H1 (cell line): Measurements from ENCODE around the gene TSPAN32. TPM values are rescaled to one million over a fixed set of nuclear protein-coding genes. Genes with fewer than 3 reads are reported as not detected.

Experiments used
- CTCF ChIA-PET: fragments of 300-600 bp; sonication (Branson Sonifier 250); formaldehyde crosslinking; loops from one replicate; lab custom pipeline; 2021; ENCODE audit not compliant: partially characterized antibody; lab: Charles Lee
- POLR2A ChIA-PET: fragments of 300-600 bp; sonication (Branson Sonifier 250); formaldehyde crosslinking; loops from one replicate; lab custom pipeline; 2021; ENCODE audit warnings: inconsistent platforms; ENCODE audit not compliant: partially characterized antibody; lab: Charles Lee
- DNase-seq, 2 experiments: peaks; one replicate each; pipeline versions ENCODE4 v3.0.0 to v3.0.0-alpha.2; 2010 to 2022; ENCODE audit warnings: low spot score in 2 of 2, low read depth in 1 of 2, mixed read lengths in 1 of 2
- FAIRE-seq: peaks from 2 replicates; lab custom pipeline; 2011; peaks lifted over from hg19 to GRCh38; lab: Jason Lieb, UNC
- H2AFZ ChIP-seq: 2 replicates; pipeline ENCODE4 v1.8.1; 2012; ENCODE audit warnings: low read length, inconsistent platforms
- H2AK5ac ChIP-seq: 2 replicates; pipeline ENCODE4 v1.6.1; 2013; ENCODE audit warnings: low read depth, low read length
- H2BK120ac ChIP-seq: replicated peaks from 2 replicates; pipeline ENCODE3; 2013; ENCODE audit warnings: low read depth, low read length, inconsistent platforms
- H2BK12ac ChIP-seq: 2 replicates; pipeline ENCODE4 v1.6.1; 2013; ENCODE audit warnings: low read depth, low read length
- H2BK15ac ChIP-seq: 2 replicates; pipeline ENCODE4 v1.6.1; 2013; ENCODE audit warnings: low read length
- H2BK20ac ChIP-seq: 2 replicates; pipeline ENCODE4 v1.6.1; 2013; ENCODE audit warnings: low read length
- H2BK5ac ChIP-seq: 2 replicates; pipeline ENCODE4 v1.6.1; 2013; ENCODE audit warnings: low read depth, low read length
- H3K14ac ChIP-seq: 2 replicates; pipeline ENCODE4 v1.6.1; 2013; ENCODE audit warnings: inconsistent platforms; ENCODE audit not compliant: insufficient read length
- H3K18ac ChIP-seq: 2 replicates; pipeline ENCODE4 v1.6.1; 2013; ENCODE audit warnings: low read length; ENCODE audit errors: extremely low read depth
- H3K23ac ChIP-seq: 2 replicates; pipeline ENCODE4 v1.6.1; 2013; ENCODE audit warnings: inconsistent platforms; ENCODE audit not compliant: insufficient read length
- H3K23me2 ChIP-seq: 2 replicates; pipeline ENCODE4 v1.6.1; 2013; ENCODE audit warnings: low read depth, low read length
- H3K27ac ChIP-seq: 2 replicates; pipeline ENCODE4 v1.6.1; 2011; ENCODE audit warnings: low read depth, low read length, inconsistent platforms
- H3K27me3 ChIP-seq, 4 experiments: replicated peaks in 1 of 4; 1 replicate in 1 of 4; 2 replicates in 3 of 4; pipeline versions ENCODE4 v1.6.1 to v1.8.1; 2011 to 2013; ENCODE audit warnings: low read length in 3 of 4, mild to moderate bottlenecking in 3 of 4, inconsistent platforms in 2 of 4, mixed read lengths in 2 of 4, moderate library complexity in 1 of 4; ENCODE audit not compliant: control insufficient read depth in 3 of 4, insufficient read depth in 3 of 4; ENCODE audit errors: extremely low read depth in 1 of 4
- H3K36me3 ChIP-seq, 4 experiments: 2 replicates each; pipeline versions ENCODE4 v1.6.1 to v1.8.1; 2011 to 2013; ENCODE audit warnings: mild to moderate bottlenecking in 4 of 4, low read length in 3 of 4, moderate library complexity in 2 of 4, control low read depth in 1 of 4, inconsistent platforms in 1 of 4; ENCODE audit not compliant: insufficient read depth in 4 of 4, control insufficient read depth in 2 of 4
- H3K4ac ChIP-seq: replicated peaks from 2 replicates; pipeline ENCODE3; 2013; ENCODE audit warnings: low read length, low read depth, mixed read lengths, inconsistent platforms; ENCODE audit not compliant: insufficient read length
- H3K4me1 ChIP-seq, 4 experiments: replicated peaks in 1 of 4; 1 replicate in 1 of 4; 2 replicates in 3 of 4; pipeline versions ENCODE4 v1.6.1 to v1.8.1; 2011 to 2013; ENCODE audit warnings: low read length in 3 of 4, inconsistent platforms in 2 of 4, mixed read lengths in 1 of 4; ENCODE audit not compliant: insufficient read depth in 4 of 4, control insufficient read depth in 3 of 4
- H3K4me2 ChIP-seq, 2 experiments: 2 replicates each; pipeline versions ENCODE4 v1.6.1 to v1.8.1; 2011 to 2013; ENCODE audit warnings: low read depth in 2 of 2, low read length in 2 of 2, control low read depth in 1 of 2, inconsistent platforms in 1 of 2, mild to moderate bottlenecking in 1 of 2; ENCODE audit not compliant: insufficient read depth in 1 of 2
- H3K4me3 ChIP-seq, 4 experiments: fragments of 200-600, 300-600 bp in 1 of 4; sonication (generic), shearing (Covaris generic), sonication (Bioruptor Twin) in 1 of 4; 2 replicates each; pipeline versions ENCODE4 v1.5.1 to v1.8.1; 2011 to 2016; ENCODE audit warnings: low read length in 4 of 4, low read depth in 3 of 4, control low read depth in 2 of 4, inconsistent platforms in 2 of 4, mild to moderate bottlenecking in 2 of 4, mixed read lengths in 1 of 4, moderate library complexity in 1 of 4; ENCODE audit not compliant: insufficient read depth in 2 of 4; ENCODE audit errors: extremely low read depth in 1 of 4
- H3K56ac ChIP-seq: replicated peaks from 2 replicates; pipeline ENCODE3; 2013; ENCODE audit warnings: low read depth, mild to moderate bottlenecking, mixed read lengths, low read length, inconsistent platforms; ENCODE audit not compliant: insufficient read length
- H3K79me1 ChIP-seq: 2 replicates; pipeline ENCODE4 v1.6.1; 2013; ENCODE audit warnings: low read depth, low read length, control low read depth
- H3K79me2 ChIP-seq, 2 experiments: 2 replicates each; pipeline versions ENCODE4 v1.6.1 to v1.8.1; 2012 to 2013; ENCODE audit warnings: low read length in 2 of 2, mild to moderate bottlenecking in 2 of 2, inconsistent platforms in 1 of 2; ENCODE audit not compliant: insufficient read depth in 2 of 2, control insufficient read depth in 1 of 2
- H3K9ac ChIP-seq, 4 experiments: replicated peaks in 1 of 4; 1 replicate in 1 of 4; 2 replicates in 3 of 4; pipeline versions ENCODE4 v1.6.1 to v1.8.1; 2011 to 2013; ENCODE audit warnings: low read depth in 3 of 4, low read length in 3 of 4, control low read depth in 2 of 4, mild to moderate bottlenecking in 2 of 4, moderate library complexity in 2 of 4, inconsistent platforms in 1 of 4; ENCODE audit errors: extremely low read depth in 1 of 4
- H3K9me3 ChIP-seq, 2 experiments: 2 replicates each; pipeline versions ENCODE4 v1.6.1 to v1.8.1; 2012 to 2013; ENCODE audit warnings: mild to moderate bottlenecking in 2 of 2, moderate library complexity in 2 of 2, control low read depth in 1 of 2, inconsistent platforms in 1 of 2, low read depth in 1 of 2, low read length in 1 of 2, mixed read lengths in 1 of 2; ENCODE audit not compliant: insufficient read depth in 2 of 2
- H4K20me1 ChIP-seq, 2 experiments: replicated peaks in 1 of 2; 2 replicates each; pipeline versions ENCODE3 to v1.8.1; 2011 to 2013; ENCODE audit warnings: inconsistent platforms in 2 of 2, low read length in 2 of 2, mild to moderate bottlenecking in 1 of 2; ENCODE audit not compliant: insufficient read depth in 2 of 2, control insufficient read depth in 1 of 2
- H4K5ac ChIP-seq: 2 replicates; pipeline ENCODE4 v1.6.1; 2013; ENCODE audit warnings: low read length, low read depth, mixed read lengths, inconsistent platforms; ENCODE audit not compliant: insufficient read length
- H4K8ac ChIP-seq: 2 replicates; pipeline ENCODE4 v1.8.0; 2013; ENCODE audit warnings: mild to moderate bottlenecking, moderate library complexity, low read length, inconsistent platforms; ENCODE audit not compliant: insufficient read depth; ENCODE audit errors: extremely low read depth
- H4K91ac ChIP-seq: replicated peaks from 2 replicates; pipeline ENCODE3; 2013; ENCODE audit warnings: low read length, mixed read lengths, inconsistent platforms; ENCODE audit not compliant: insufficient read length
- WGBS, 2 experiments: shearing (Covaris generic) in 1 of 2; methylation state at CpG; one replicate each; pipeline versions ENCODE4 v1.1.6 to v1.1.7; 2013 to 2015; ENCODE audit warnings: low lambda C conversion rate in 2 of 2, mixed read lengths in 2 of 2, inconsistent platforms in 1 of 2, low coverage in 1 of 2, missing lambda C conversion rate in 1 of 2; ENCODE audit not compliant: insufficient replicate concordance in 2 of 2, insufficient coverage in 1 of 2, insufficient read length in 1 of 2; ENCODE audit errors: extremely low coverage in 1 of 2, missing lambda C conversion rate in 1 of 2; 5-methylcytosine and 5-hydroxymethylcytosine counted together
- polyA plus RNA-seq, 7 experiments: library from polyadenylated mRNA; depleted of rRNA in 3 of 7; stranded (reverse) in 5 of 7; unstranded in 2 of 7; fragments of >200 nt in 5 of 7; fragments of 200-250 nt in 2 of 7; gene quantifications; 1 replicate in 5 of 7; 2 replicates in 1 of 7; 4 replicates in 1 of 7; pipeline versions ENCODE4 v1.2.1 to v1.2.3, GENCODE V29; 2011 to 2013; ENCODE audit warnings: missing spikeins in 2 of 7, mixed read lengths in 2 of 7
- total RNA-seq: library from RNA; stranded (reverse); fragmentation: NEBNext Ultra II Directional; extraction: Animal tissue kit (Norgen Biotek cat#: 25700); gene quantifications from 2 replicates; pipeline ENCODE4 v1.2.1, GENCODE V29; 2021

The TSPAN32 gene
- total and polyA plus RNA-seq, 2 of the 8 experiments (the other 6 are each of a cell fraction or from before 2014, with no cell fraction given), result not detected

- Histone ChIP-seq H3K14ac (no peak overlapping the region), H3K4ac (no peak overlapping the region), H4K5ac (no peak overlapping the region), H3K27me3 (no peaks in the 10 kb centered on the region), H2BK20ac (no peak overlapping the region), H2AK5ac (no peak overlapping the region), H4K8ac (no peak overlapping the region), H2BK12ac (no peak overlapping the region), H3K36me3 (no peaks in the 10 kb centered on the region), H3K9ac (no peak overlapping the region), H3K4me1 (no peaks in the 10 kb centered on the region), H3K4me3 (no peak overlapping the region; a peak in 1 of 8 replicates), H3K27ac (no peak overlapping the region), H3K4me2 (no peak overlapping the region), H3K18ac (no peak overlapping the region), H2BK15ac (no peak overlapping the region), H4K20me1 (no peaks in the 10 kb centered on the region), H3K23me2 (no peaks in the 10 kb centered on the region), H3K79me2 (no peaks in the 10 kb centered on the region), H3K9me3 (peaks cover 7 to 18% of the 10 kb centered on the region in 2 experiments; a peak in 3 of 4 replicates), H3K79me1 (no peaks in the 10 kb centered on the region), H3K23ac (no peak overlapping the region), H2BK5ac (no peak overlapping the region), H4K91ac (no peak overlapping the region), H3K56ac (no peak overlapping the region), H2BK120ac (no peak overlapping the region), H2AFZ (no peak overlapping the region)
- 89% methylated on average over 15 of the region's 15 CpGs; no CpG with 5 or more reads in 1 of the 2 experiments for WGBS, 2 experiments
- POLR2A ChIA-PET, result no interaction called here
- DNase-seq (no peak), FAIRE-seq (no peak)
- CTCF ChIA-PET, result interaction anchor here (0.7 to 1.5 kb wide), 5 partner anchors 11 to 94 kb away, joined by 3 to 6 read pairs (median 3); no protein-coding TSS in a partner anchor
Observed at GRCh38 chr11:2328656-2329354, 27.0 kb downstream of the TSPAN32 start.
